Duodenal mucosa (tissue), 2 donors: ENCODE data around the gene LOXL3.

ENCODE experiments used
- H3K27ac ChIP-seq: one replicate; pipeline ENCODE4 v1.7.0; 2013; ENCODE audit warnings: low read depth, low read length
- H3K27me3 ChIP-seq, 2 donors: one replicate each; pipeline ENCODE4 v1.7.0; 2013; ENCODE audit warnings: low read length in 2 of 2, control low read depth in 1 of 2; ENCODE audit not compliant: insufficient read depth in 2 of 2, control insufficient read depth in 1 of 2
- H3K36me3 ChIP-seq, 2 donors: one replicate each; pipeline ENCODE4 v1.7.0; 2013; ENCODE audit warnings: low read length in 2 of 2, control low read depth in 1 of 2; ENCODE audit not compliant: insufficient read depth in 2 of 2, control insufficient read depth in 1 of 2
- H3K4me1 ChIP-seq, 2 donors: one replicate each; pipeline ENCODE4 v1.7.0; 2013; ENCODE audit warnings: low read length in 2 of 2, control low read depth in 1 of 2; ENCODE audit not compliant: insufficient read depth in 2 of 2, control insufficient read depth in 1 of 2
- H3K4me3 ChIP-seq, 2 donors: one replicate each; pipeline ENCODE4 v1.7.0; 2013; ENCODE audit warnings: low read length in 2 of 2, low read depth in 1 of 2
- H3K9ac ChIP-seq, 2 donors: one replicate each; pipeline ENCODE4 v1.7.0; 2013; ENCODE audit warnings: low read length in 2 of 2, low read depth in 1 of 2
- H3K9me3 ChIP-seq, 2 donors: one replicate each; pipeline ENCODE4 v1.7.0; 2013; ENCODE audit warnings: low read length in 2 of 2, control low read depth in 1 of 2; ENCODE audit not compliant: control insufficient read depth in 1 of 2

The LOXL3 gene

DNA sequence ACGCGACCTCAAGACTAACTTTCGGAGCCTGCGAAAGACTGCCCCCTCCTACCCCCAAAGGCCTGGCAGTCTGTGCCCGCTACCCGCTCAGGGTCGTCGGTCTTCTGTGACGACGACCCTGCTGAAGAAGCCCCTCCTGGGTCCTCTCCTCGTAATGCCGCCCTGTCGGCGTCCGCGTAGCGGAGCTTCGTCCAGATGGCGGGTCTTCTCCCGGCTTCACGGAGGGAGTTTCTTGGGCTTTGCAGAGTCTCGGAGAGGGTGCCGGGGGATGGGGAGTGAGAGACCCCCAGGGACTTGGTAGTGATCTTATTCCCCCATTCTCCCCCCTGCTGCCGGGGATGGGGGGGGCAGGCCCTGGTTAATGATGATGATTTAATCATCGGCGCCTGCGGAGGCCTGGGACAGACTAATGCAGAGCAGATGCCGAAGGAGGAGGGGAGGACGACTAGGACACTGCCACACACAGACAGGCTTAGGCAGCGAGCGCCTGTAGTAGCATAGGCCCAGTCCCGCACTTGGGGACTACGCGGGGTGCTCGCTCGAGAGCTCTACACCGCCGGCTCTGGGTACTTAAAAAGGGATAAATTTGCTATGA lies 45.7 kb downstream of the LOXL3 start:
- H3K9me3 ChIP-seq = no peaks in the 10 kb centered on the region
- peaks cover 36 to 37% of the 10 kb centered on the region in 2 donors for H3K4me1 ChIP-seq
- peaks cover 15 to 39% of the 10 kb centered on the region in 2 donors for H3K27me3 ChIP-seq
- H3K4me3 ChIP-seq = peak overlapping the region; percentile 94 to 98
- H3K9ac ChIP-seq = peak overlapping the region; percentile 77 to 89
- H3K36me3 ChIP-seq = peaks cover 0 to 11% of the 10 kb centered on the region in 2 donors
- peak overlapping the region; percentile 100 for H3K27ac ChIP-seq

DNA sequence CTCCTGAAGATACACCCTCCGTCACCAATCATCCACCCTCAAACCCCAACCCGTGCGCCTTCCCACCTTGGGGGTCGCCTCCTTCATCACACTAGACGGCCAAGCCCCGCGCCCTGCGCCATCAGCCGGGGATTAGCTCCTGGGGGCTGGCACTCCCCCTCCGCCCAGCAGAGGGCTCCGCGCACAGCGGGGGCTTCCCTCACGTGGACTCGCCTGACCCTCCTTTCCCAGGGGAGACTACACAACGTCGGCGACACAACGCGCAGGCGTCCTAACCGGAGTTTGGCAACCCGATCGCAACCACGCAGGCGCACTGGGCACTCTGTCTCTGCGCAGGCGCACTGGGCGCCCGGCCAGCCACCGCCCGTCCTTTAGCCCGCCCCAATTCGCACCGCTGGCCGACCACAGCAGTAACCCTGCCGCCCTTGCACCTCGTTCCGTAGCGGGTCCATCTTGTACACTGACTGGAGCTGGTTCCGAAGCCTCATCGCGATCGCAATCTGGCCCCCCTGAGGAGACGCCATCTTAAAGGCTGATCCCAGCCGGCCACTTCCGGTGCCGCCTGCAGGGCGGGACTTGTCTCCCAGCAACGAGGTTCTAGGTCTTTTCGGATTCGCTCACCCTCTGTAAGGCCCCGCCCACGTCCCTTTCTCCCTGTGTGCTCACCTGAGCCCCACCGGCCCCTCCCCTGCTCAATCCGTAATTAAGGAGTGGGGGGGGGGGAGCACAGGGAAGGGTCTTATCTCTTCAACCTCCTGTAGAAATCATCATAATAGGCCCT lies 46.4 kb downstream of the LOXL3 start, which contains the start of gene PCGF1:
Gene PCGF1 (minus strand): TSS at position 551 of the 781 bp plus-strand sequence. CDS start 27 bp downstream, at position 524.
- Histone ChIP-seq H3K4me1 (peaks cover 36 to 38% of the 10 kb centered on the region in 2 donors), H3K27me3 (peaks cover 9 to 32% of the 10 kb centered on the region in 2 donors), H3K27ac (peak within 1 kb of the TSS; percentile 100), H3K4me3 (peak within 1 kb of the TSS; percentile 94 to 98), H3K9me3 (no peaks in the 10 kb centered on the region), H3K9ac (peak within 1 kb of the TSS; percentile 89 to 100), H3K36me3 (peaks cover 0 to 11% of the 10 kb centered on the region in 2 donors)

DNA sequence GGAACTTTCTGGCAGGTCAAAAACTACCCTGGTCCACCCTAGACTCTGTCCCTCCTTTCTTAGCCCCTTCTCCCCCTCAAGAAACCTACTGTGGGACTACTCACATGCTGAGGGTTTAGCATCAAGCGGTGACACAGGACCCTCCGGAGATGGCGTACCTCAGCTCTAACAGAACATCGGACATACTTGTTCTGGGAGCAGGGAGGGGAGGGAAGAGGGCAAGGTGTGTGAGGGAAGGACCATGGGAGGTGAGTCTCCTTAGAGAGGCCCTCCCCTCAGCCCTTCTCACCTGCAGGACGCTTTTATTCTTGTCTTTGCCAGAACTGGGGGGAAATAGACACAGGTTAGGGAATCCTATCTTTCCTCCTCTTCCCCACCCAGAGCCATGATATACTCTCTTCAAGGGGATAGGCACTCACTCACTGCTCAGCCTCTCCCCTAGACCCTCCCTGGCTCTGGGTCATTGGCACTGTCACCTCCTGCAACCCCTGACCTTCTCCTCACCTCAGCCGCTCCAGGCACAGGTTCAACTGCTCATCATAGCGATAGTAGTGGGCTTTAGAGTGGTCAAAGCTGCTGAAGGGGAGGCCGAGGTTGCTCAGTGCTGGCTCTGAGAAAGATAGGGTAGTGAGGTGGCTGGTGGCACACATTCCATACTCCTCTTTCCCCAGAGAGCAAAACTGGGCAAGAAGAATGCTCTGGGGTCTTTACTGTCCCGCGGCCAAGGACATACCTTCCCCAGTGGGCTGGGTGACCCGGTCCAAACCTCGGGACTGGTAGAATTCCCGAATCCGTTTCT lies 48.1 kb downstream of the LOXL3 start:
- Histone ChIP-seq H3K27ac (no peak overlapping the region), H3K9ac (peak overlapping the region in 1 of 2 donors; percentile 43), H3K4me3 (peak overlapping the region; percentile 33 to 43)

DNA sequence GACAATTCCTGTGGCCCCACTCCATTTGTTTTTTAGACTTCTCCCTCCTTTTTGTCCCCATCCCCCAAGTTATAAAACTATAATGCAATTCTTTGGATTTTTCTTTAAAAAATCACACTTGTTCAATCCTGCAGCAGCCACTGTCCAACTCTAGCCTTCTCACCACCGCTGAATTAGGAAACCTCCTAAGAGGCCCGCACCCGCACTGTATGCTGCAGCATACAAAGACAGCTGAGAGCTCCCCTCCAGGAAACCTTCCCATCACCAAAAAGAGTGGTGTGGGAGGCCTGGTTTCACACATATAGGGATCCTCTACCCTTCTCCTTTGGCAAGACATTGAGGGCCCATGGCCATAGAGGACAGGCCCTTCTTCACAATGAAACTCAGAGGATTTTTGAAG lies 49.2 kb downstream of the LOXL3 start:
- Histone ChIP-seq H3K27me3 (peaks cover 0 to 14% of the 10 kb centered on the region in 2 donors), H3K4me3 (peak overlapping the region; percentile 88 to 94)

More for the DNA sequence above, 48.1 kb downstream of the LOXL3 start:
- peaks cover 0 to 11% of the 10 kb centered on the region in 2 donors for H3K36me3 ChIP-seq
- H3K9me3 ChIP-seq = no peaks in the 10 kb centered on the region
- H3K4me1 ChIP-seq = peaks cover 46 to 49% of the 10 kb centered on the region in 2 donors
- H3K27me3 ChIP-seq = peaks cover 0 to 17% of the 10 kb centered on the region in 2 donors

DNA sequence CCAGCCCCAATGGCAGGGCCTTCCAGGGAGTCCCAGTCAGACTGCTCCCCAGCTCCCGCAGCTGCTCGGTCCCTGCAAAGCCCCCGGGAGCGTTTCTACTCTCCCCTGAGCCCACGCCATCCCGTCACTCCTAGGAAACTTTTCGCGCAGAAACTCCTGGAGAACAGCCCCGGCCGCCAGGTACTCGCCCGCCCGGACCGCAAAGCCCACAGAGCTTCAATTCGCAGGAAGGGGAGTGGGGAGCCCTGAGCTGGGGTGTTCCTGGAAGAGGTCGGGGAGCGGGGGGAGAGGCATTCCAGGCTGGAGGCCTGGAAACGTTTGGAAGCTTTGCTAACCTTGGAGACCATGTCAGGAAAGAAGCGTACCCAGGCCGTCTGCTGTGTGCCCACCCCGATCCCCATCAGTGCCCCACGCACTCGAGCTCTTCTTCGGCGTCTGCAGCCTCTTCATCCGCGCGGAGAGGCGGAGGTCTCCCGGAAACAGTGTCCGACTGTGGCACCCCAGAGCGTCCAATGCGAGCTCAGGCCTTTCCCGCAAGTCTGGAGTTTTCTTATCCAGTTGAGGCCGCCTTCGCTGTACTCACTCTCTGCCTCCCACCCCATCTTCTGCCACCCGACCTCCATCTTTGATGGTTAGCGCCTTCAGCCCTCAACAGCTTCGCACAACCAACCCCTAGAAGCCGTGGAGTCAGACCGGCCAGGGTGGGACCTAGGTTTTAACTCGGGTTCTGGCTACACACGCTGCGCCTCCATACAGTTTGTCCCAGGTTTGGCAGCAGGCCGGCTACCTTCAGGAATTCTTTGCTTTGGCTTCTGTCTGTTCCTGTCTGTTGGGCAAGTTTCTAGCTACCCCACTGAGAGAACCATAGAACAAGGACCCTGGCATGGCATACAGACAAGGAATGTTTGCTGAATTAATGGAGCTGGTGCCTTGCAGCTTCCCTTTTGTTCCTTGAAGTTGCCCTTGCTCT lies 50.0 kb downstream of the LOXL3 start:
- H3K4me1 ChIP-seq = peaks cover 61 to 64% of the 10 kb centered on the region in 2 donors
- H3K9ac ChIP-seq = peak overlapping the region; percentile 92 to 98
- peaks cover 0 to 13% of the 10 kb centered on the region in 2 donors for H3K27me3 ChIP-seq
- peak overlapping the region; percentile 88 to 94 for H3K4me3 ChIP-seq
- H3K36me3 ChIP-seq = peaks cover 0 to 11% of the 10 kb centered on the region in 2 donors
- peak overlapping the region; percentile 81 for H3K27ac ChIP-seq
- no peaks in the 10 kb centered on the region for H3K9me3 ChIP-seq

More for the DNA sequence above, 49.2 kb downstream of the LOXL3 start:
- Histone ChIP-seq H3K27ac (no peak overlapping the region), H3K36me3 (peaks cover 0 to 11% of the 10 kb centered on the region in 2 donors), H3K9me3 (no peaks in the 10 kb centered on the region), H3K4me1 (peaks cover 57 to 58% of the 10 kb centered on the region in 2 donors), H3K9ac (no peak overlapping the region)

DNA sequence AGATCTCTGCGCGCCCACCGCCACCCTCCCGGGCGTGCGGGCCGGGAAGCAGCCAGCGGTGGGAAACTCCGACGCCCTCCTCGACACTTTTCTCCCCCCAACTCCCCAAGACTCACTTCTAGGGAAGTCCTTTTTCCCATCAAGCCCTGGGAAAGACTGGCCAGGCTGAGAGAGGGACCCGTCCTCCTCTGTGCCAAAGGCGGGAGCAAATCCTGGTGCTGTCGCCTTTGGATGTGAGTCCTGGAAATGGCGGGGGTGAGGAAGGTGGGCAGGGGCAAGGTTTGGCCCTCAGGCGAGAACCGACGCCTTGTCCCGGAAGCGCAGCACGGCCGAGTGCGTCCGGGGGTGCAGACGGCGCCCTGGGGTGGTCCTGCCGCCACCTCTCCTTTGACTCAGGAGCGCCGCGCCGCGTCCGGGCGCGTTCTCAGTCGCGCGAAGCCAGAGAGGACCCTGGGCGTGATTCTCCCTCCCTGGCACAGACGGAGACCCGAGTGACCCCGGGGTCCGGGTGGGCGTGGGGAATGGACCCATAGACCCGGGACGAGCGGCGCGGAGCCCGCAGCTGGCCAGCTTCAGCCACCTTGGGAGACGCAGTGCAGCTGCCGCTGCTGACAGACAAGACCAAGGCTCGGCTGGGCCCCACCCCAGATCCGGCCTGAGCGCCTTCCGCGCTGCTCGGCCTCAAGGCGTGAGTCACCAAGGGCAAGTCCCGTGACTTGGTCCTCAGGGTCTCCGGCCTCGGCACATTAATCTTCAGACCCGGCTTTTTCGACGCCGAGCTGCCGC lies 50.8 kb downstream of the LOXL3 start:
- Histone ChIP-seq H3K27me3 (peaks cover 0 to 12% of the 10 kb centered on the region in 2 donors), H3K4me1 (peaks cover 62 to 67% of the 10 kb centered on the region in 2 donors)

DNA sequence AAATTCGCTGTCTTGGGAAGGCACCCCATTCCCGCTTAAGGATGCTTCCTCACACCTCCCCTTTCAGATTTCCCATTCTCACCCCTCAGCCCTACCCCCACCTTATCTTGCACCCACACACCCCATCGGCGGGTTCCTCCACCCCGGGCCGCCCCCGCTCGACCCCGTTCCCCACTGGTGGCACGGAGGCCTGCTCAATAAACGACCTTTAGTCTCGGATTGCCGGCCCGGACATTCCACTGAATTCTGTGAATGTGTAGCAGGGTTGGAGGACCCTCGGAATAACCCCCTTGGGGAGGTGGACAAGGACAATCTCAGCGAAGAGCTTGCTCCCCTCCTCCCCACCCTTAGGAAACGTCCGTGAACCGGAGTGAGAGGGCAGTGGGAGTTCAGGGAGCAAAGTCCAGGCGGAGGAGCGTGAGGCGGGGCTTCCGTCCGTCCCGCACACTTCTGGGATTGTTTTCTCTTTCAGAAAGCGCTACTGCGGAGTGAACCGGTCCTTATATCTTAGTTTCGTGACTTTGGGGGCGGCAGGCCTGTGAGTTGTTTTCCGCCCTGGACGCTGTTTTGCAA lies 51.5 kb downstream of the LOXL3 start:
- peak overlapping the region; percentile 88 for H3K27ac ChIP-seq
- peaks cover 62 to 74% of the 10 kb centered on the region in 2 donors for H3K4me1 ChIP-seq

More for the DNA sequence above, 50.8 kb downstream of the LOXL3 start:
- Histone ChIP-seq H3K4me3 (peak overlapping the region; percentile 88 to 94), H3K36me3 (peaks cover 0 to 11% of the 10 kb centered on the region in 2 donors), H3K27ac (peak overlapping the region; percentile 88), H3K9ac (peak overlapping the region; percentile 92 to 98), H3K9me3 (no peaks in the 10 kb centered on the region)

DNA sequence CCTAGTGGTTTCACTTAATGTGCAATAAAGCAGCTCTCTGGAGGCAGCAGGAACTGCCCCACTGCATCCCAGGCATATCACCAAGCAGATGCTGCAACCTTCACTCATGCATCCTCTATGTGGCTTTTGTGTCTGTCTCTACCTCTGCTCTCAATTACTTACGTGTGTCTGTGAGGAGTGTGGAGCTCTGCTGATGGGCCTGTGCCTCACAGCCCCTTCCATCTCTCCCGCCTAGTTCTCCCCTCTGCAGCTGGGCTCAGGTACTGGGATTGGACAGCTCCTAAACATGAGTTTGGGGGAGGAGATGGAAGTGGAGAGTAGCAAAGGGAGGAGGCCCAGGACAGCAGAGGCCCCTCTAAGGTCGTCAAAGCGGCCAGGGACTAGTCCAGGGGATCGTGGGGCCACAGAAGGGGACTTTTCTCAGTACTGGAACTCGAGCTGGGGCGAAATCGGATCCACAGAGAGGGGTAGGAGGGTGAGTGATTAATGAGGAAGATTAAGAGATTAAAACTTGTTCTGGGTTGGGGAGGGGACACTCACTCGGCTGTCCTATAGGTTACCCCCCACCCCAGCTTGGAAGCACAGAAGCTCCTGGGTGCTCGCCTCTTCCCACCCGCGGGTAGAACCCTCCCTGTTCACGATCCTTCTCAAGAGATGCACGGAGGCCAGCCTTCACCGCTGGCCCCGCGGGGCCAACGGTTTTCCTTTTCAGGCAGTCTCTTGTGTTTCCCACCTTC lies 52.2 kb downstream of the LOXL3 start:
- Histone ChIP-seq H3K9ac (peak overlapping the region in 1 of 2 donors; percentile 15), H3K4me1 (peaks cover 58 to 71% of the 10 kb centered on the region in 2 donors), H3K27ac (no peak overlapping the region), H3K9me3 (no peaks in the 10 kb centered on the region), H3K4me3 (peak overlapping the region; percentile 88 to 94), H3K27me3 (peaks cover 0 to 12% of the 10 kb centered on the region in 2 donors), H3K36me3 (peaks cover 0 to 11% of the 10 kb centered on the region in 2 donors)

More for the DNA sequence above, 51.5 kb downstream of the LOXL3 start:
- Histone ChIP-seq H3K4me3 (peak overlapping the region; percentile 88 to 94), H3K9ac (peak overlapping the region; percentile 92 to 98), H3K36me3 (peaks cover 0 to 11% of the 10 kb centered on the region in 2 donors), H3K9me3 (no peaks in the 10 kb centered on the region), H3K27me3 (peaks cover 0 to 12% of the 10 kb centered on the region in 2 donors)
